LNCAP (cell line): ENCODE results near the gene SLC35C1.

ENCODE experiments used
- CTCF ChIP-seq: fragments of 450-650 bp; IDR thresholded peaks from 2 replicates; pipeline ENCODE4 v1.5.1; 2017; ENCODE audit warnings: mild to moderate bottlenecking

Gene SLC35C1

DNA sequence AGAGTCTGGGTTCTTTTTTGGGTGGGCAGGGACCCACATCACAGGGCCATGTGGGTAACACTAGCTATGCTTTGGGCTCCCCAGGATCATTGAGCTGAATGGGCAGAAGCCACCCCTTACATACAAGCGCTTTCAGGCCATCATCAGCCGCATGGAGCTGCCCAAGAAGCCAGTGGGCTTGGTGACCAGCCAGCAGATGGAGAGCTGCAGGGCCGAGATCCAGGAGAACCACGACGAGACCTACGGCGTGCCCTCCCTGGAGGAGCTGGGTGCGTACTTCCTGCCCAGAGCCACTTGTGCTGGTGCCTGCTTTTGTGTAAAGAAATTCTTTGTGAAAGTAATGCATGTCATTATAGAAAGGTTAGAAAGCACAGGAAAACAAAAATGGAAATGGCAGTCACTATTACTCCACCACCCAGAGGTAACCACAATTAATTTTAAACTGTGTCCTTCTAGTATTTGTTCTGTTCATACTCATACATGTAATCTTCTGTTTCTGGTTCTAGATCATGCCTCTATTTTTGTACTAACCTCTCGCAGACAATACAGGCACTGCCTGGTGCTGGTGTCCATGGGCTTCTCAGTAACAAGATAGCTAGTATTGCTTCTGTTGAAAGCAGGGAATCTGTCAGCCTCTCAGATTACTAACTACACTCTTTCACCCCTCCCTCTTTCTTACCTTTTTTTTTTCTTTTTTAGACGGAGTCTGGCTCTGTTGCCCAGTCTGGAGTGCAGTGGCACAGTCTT, 56.0 kb downstream of the SLC35C1 start:
- no peak for TF ChIP-seq CTCF
